SK-N-SH treated with all-trans-retinoic acid at 6 μM for 48 hours (cell line): ENCODE measurements around the gene PMM1.

Experiments
- ATAC-seq: fragments of 200-7000 bp; cut with Tn5 transposase; 3 replicates; pipeline ENCODE4 v1.9.1; 2020; ENCODE audit warnings: mild to moderate bottlenecking, moderate library complexity
- ARNTL ChIP-seq: fragments of 450-650 bp; formaldehyde crosslinking; IDR thresholded peaks from 2 replicates; pipeline ENCODE4 v1.5.0; 2020; ENCODE audit warnings: low read depth, mild to moderate bottlenecking, moderate library complexity, borderline replicate concordance
- BACH2 ChIP-seq: fragments of 250-450 bp; sonication (Bioruptor Pico); IDR thresholded peaks from 2 replicates; pipeline ENCODE4 v1.9.0; 2021; ENCODE audit warnings: mild to moderate bottlenecking, borderline replicate concordance
- CREB5 ChIP-seq: fragments of 250-450 bp; sonication (Bioruptor Pico); IDR thresholded peaks from 2 replicates; pipeline ENCODE4 v1.5.1; 2020; ENCODE audit warnings: low read depth, mild to moderate bottlenecking, moderate library complexity
- CSDC2 ChIP-seq: fragments of 250-450 bp; sonication (Bioruptor Pico); IDR thresholded peaks from 2 replicates; pipeline ENCODE4 v1.5.0; 2020; ENCODE audit warnings: mild to moderate bottlenecking, moderate library complexity
- ESRRG ChIP-seq: fragments of 250-450 bp; sonication (Bioruptor Pico); IDR thresholded peaks from 2 replicates; pipeline ENCODE4 v1.6.1; 2021; ENCODE audit warnings: mild to moderate bottlenecking
- GLIS3 ChIP-seq: fragments of 250-450 bp; sonication (Bioruptor Pico); IDR thresholded peaks from 2 replicates; pipeline ENCODE4 v1.5.0; 2020; ENCODE audit warnings: mild to moderate bottlenecking, moderate library complexity
- ISL1 ChIP-seq: fragments of 250-450 bp; sonication (Bioruptor Pico); IDR thresholded peaks from 2 replicates; pipeline ENCODE4 v2.1.2; 2022; ENCODE audit warnings: mild to moderate bottlenecking, moderate library complexity
- OSR1 ChIP-seq: fragments of 250-450 bp; sonication (Bioruptor Pico); IDR thresholded peaks from 2 replicates; pipeline ENCODE4 v1.8.0; 2022; ENCODE audit warnings: moderate library complexity, mild to moderate bottlenecking, inconsistent platforms
- POU6F1 ChIP-seq: fragments of 250-450 bp; sonication (Bioruptor Pico); IDR thresholded peaks from 2 replicates; pipeline ENCODE4 v1.8.0; 2021; ENCODE audit warnings: low read depth, mild to moderate bottlenecking, moderate library complexity, borderline replicate concordance
- PPARA ChIP-seq: fragments of 250-450 bp; sonication (Bioruptor Pico); IDR thresholded peaks from 2 replicates; pipeline ENCODE4 v1.5.0; 2020; ENCODE audit warnings: mild to moderate bottlenecking, borderline replicate concordance
- RARB ChIP-seq: fragments of 250-450 bp; sonication (Bioruptor Pico); IDR thresholded peaks from 2 replicates; pipeline ENCODE4 v1.8.0; 2021; ENCODE audit warnings: mild to moderate bottlenecking, moderate library complexity
- TCF4 ChIP-seq: fragments of 250-450 bp; sonication (Bioruptor Pico); IDR thresholded peaks from 2 replicates; pipeline ENCODE4 v1.8.0; 2021; ENCODE audit warnings: mild to moderate bottlenecking, moderate library complexity, borderline replicate concordance
- TOX ChIP-seq: fragments of 250-450 bp; sonication (Bioruptor Pico); IDR thresholded peaks from 2 replicates; pipeline ENCODE4 v1.8.0; 2021; ENCODE audit warnings: mild to moderate bottlenecking, moderate library complexity, borderline replicate concordance
- TSHZ2 ChIP-seq: fragments of 250-450 bp; sonication (Bioruptor Pico); IDR thresholded peaks from 2 replicates; pipeline ENCODE4 v1.5.0; 2020; ENCODE audit warnings: mild to moderate bottlenecking, moderate library complexity
- ZC3H10 ChIP-seq: fragments of 250-450 bp; sonication (Bioruptor Pico); IDR thresholded peaks from 2 replicates; pipeline ENCODE4 v1.5.1; 2021; ENCODE audit warnings: mild to moderate bottlenecking, moderate library complexity
- ZFP3 ChIP-seq: fragments of 250-450 bp; sonication (Bioruptor Pico); IDR thresholded peaks from 2 replicates; pipeline ENCODE4 v1.5.0; 2020; ENCODE audit warnings: mild to moderate bottlenecking, moderate library complexity
- ZFP30 ChIP-seq: fragments of 450-650 bp; formaldehyde crosslinking; IDR thresholded peaks from 2 replicates; pipeline ENCODE4 v1.5.0; 2022; ENCODE audit warnings: mild to moderate bottlenecking, moderate library complexity
- ZNF565 ChIP-seq: fragments of 450-650 bp; formaldehyde crosslinking; conservative IDR thresholded peaks from 2 replicates; pipeline ENCODE4 v1.5.0; 2020; ENCODE audit warnings: low read depth, mild to moderate bottlenecking, moderate library complexity
- ZNF70 ChIP-seq: fragments of 450-650 bp; formaldehyde crosslinking; IDR thresholded peaks from 2 replicates; pipeline ENCODE4 v1.5.0; 2020; ENCODE audit warnings: mild to moderate bottlenecking, moderate library complexity
- ZNF8 ChIP-seq: fragments of 450-650 bp; formaldehyde crosslinking; IDR thresholded peaks from 2 replicates; pipeline ENCODE4 v1.5.0; 2020; ENCODE audit warnings: mild to moderate bottlenecking, moderate library complexity
- TF ChIP-seq, protein P1 (sequence below): fragments of 250-450 bp; sonication (Bioruptor Pico); IDR thresholded peaks from 2 replicates; pipeline ENCODE4 v1.8.0; 2020; ENCODE audit warnings: mild to moderate bottlenecking, moderate library complexity, borderline replicate concordance

PMM1 gene

GRCh38 chr22:41600976-41601375 lies 11.3 kb upstream of the PMM1 start:
- ATAC-seq = no peak
- no peak for TF ChIP-seq GLIS3 (CRISPR knock-in tag)
- no peak for TF ChIP-seq PPARA (CRISPR knock-in tag)
- TF ChIP-seq ZC3H10 = no peak
- TF ChIP-seq, protein P1, sequence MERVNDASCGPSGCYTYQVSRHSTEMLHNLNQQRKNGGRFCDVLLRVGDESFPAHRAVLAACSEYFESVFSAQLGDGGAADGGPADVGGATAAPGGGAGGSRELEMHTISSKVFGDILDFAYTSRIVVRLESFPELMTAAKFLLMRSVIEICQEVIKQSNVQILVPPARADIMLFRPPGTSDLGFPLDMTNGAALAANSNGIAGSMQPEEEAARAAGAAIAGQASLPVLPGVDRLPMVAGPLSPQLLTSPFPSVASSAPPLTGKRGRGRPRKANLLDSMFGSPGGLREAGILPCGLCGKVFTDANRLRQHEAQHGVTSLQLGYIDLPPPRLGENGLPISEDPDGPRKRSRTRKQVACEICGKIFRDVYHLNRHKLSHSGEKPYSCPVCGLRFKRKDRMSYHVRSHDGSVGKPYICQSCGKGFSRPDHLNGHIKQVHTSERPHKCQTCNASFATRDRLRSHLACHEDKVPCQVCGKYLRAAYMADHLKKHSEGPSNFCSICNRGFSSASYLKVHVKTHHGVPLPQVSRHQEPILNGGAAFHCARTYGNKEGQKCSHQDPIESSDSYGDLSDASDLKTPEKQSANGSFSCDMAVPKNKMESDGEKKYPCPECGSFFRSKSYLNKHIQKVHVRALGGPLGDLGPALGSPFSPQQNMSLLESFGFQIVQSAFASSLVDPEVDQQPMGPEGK (CRISPR knock-in tag) = no peak
- TF ChIP-seq TOX (CRISPR knock-in tag) = no peak
- TF ChIP-seq ZFP30 (CRISPR knock-in tag) = no peak
- no peak for TF ChIP-seq ZFP3 (CRISPR knock-in tag)
- no peak for TF ChIP-seq ARNTL (CRISPR knock-in tag)
- no peak for TF ChIP-seq CSDC2
- TF ChIP-seq POU6F1 (CRISPR knock-in tag) = no peak
- TF ChIP-seq OSR1 (CRISPR knock-in tag) = no peak
- TF ChIP-seq CREB5 (CRISPR knock-in tag) = no peak
- TF ChIP-seq BACH2 (CRISPR knock-in tag) = no peak
- no peak for TF ChIP-seq ZNF8 (CRISPR knock-in tag)
- TF ChIP-seq ISL1 (CRISPR knock-in tag) = no peak
- no peak for TF ChIP-seq TSHZ2 (CRISPR knock-in tag)
- no peak for TF ChIP-seq ZNF70 (CRISPR knock-in tag)
- TF ChIP-seq TCF4 (CRISPR knock-in tag) = no peak
- no peak for TF ChIP-seq ESRRG

DNA sequence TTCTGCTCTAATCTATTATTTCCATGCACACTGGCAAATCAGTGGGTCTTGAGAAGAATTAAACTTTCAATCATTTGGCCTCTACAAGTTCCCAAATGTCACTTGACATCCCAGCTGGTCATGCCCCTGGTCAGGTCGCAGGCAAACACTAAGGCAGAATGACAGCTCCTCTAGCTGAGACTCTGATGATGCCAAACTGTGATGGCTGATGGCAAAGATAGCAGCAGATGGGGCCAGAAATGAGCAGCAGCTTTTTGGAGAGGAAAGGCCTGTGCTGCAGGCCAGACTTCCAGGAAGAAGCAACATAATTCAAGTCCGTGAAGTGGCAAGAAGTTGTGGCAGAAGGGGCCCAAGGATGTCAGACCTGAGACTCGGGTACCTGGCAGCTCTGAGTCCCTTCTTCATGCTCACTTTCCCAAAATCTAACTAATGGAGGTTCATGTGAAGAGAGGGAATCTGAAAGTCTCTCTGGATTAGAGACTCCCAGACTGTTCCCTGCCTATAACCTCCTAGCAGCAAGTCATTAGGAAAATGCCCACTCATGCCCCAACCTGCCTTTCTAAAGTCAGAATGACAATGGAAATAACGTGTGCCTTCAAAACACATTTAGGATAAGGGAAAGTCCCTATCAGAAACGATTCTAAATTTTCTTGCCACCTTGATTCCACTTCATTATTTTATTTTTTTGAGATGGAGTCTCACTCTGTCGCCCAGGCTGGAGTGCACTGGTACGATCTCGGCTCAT lies 9.4 kb upstream of the PMM1 start:
- TF ChIP-seq ZFP3 (CRISPR knock-in tag) (no peak), CREB5 (CRISPR knock-in tag) (no peak), PPARA (CRISPR knock-in tag) (no peak), TOX (CRISPR knock-in tag) (no peak), GLIS3 (CRISPR knock-in tag) (no peak), ESRRG (no peak), ISL1 (CRISPR knock-in tag) (no peak), POU6F1 (CRISPR knock-in tag) (no peak), ZNF565 (CRISPR knock-in tag) (no peak), TCF4 (CRISPR knock-in tag) (no peak), TSHZ2 (CRISPR knock-in tag) (no peak), RARB (CRISPR knock-in tag) (no peak), ZNF70 (CRISPR knock-in tag) (no peak), ZC3H10 (no peak), ZFP30 (CRISPR knock-in tag) (no peak), CSDC2 (no peak)
- TF ChIP-seq, protein P1 (CRISPR knock-in tag) = no peak
- no peak for ATAC-seq
